Neural progenitor cell (in vitro differentiated cells): ENCODE data around the gene PTK6.

Experiments used
- CTCF ChIP-seq: fragments of 200-600 bp; sonication (generic); IDR thresholded peaks from 2 replicates; pipeline ENCODE4 v1.5.1; 2017; ENCODE audit warnings: antibody characterized with exemption, mild to moderate bottlenecking
- EZH2 ChIP-seq: fragments of 200-600 bp; sonication (generic); IDR thresholded peaks from 2 replicates; pipeline ENCODE4 v1.6.1; 2017; ENCODE audit warnings: antibody characterized with exemption, mild to moderate bottlenecking, moderate library complexity

GRCh38 chr20:63544958-63545516 is 7.9 kb upstream of the PTK6 start:
- TF ChIP-seq EZH2 (no peak), CTCF (no peak)
